Fibroblast of lung (primary cell): ENCODE data around the gene SLC22A23. TPM values are rescaled to one million over a fixed set of nuclear protein-coding genes. Genes with fewer than 3 reads are reported as not detected.

Source experiments
- DNase-seq, 2 donors: peaks; one replicate each; pipeline versions ENCODE4 v3.0.0 to v3.0.0-alpha.2; 2010; ENCODE audit warnings: low read depth in 2 of 2
- H2AFZ ChIP-seq: 2 replicates; pipeline ENCODE4 v1.5.1; 2012; ENCODE audit warnings: low read length, control low read depth, inconsistent platforms
- H3K27ac ChIP-seq: 2 replicates; pipeline ENCODE4 v1.5.1; 2011; ENCODE audit warnings: low read length, control low read depth; ENCODE audit not compliant: insufficient read depth
- H3K27me3 ChIP-seq: 2 replicates; pipeline ENCODE4 v1.5.1; 2011; ENCODE audit warnings: mild to moderate bottlenecking, low read length; ENCODE audit not compliant: control insufficient read depth, insufficient read depth
- H3K36me3 ChIP-seq: 2 replicates; pipeline ENCODE4 v1.5.1; 2011; ENCODE audit warnings: low read length; ENCODE audit not compliant: control insufficient read depth, insufficient read depth
- H3K4me1 ChIP-seq: 2 replicates; pipeline ENCODE4 v1.5.1; 2011; ENCODE audit warnings: low read length; ENCODE audit not compliant: control insufficient read depth, insufficient read depth; ENCODE audit errors: extremely low read depth
- H3K4me2 ChIP-seq: 2 replicates; pipeline ENCODE4 v1.5.1; 2011; ENCODE audit warnings: low read length, control low read depth; ENCODE audit not compliant: insufficient read depth; ENCODE audit errors: extremely low read depth
- H3K4me3 ChIP-seq, 4 experiments: fragments of 200-600 bp in 1 of 4; sonication (generic) in 1 of 4; replicated peaks in 1 of 4; 2 replicates each; pipeline ENCODE4 v1.5.1; 2011 to 2016; ENCODE audit warnings: low read length in 4 of 4, low read depth in 3 of 4, mild to moderate bottlenecking in 3 of 4, control low read depth in 2 of 4, inconsistent platforms in 1 of 4, mixed read lengths in 1 of 4; ENCODE audit not compliant: insufficient read depth in 1 of 4; ENCODE audit errors: control extremely low read depth in 1 of 4
- H3K79me2 ChIP-seq: 2 replicates; pipeline ENCODE4 v1.5.1; 2012; ENCODE audit warnings: mild to moderate bottlenecking, low read length, inconsistent platforms; ENCODE audit not compliant: control insufficient read depth, insufficient read depth
- H3K9ac ChIP-seq: 2 replicates; pipeline ENCODE4 v1.5.1; 2011; ENCODE audit warnings: mild to moderate bottlenecking, low read length, control low read depth; ENCODE audit not compliant: insufficient read depth
- H3K9me3 ChIP-seq: 2 replicates; pipeline ENCODE4 v1.5.1; 2012; ENCODE audit warnings: low read depth, low read length; ENCODE audit not compliant: control insufficient read depth, insufficient read depth
- H4K20me1 ChIP-seq: 2 replicates; pipeline ENCODE4 v1.5.1; 2011; ENCODE audit warnings: low read length; ENCODE audit not compliant: control insufficient read depth, insufficient read depth; ENCODE audit errors: extremely low read depth
- EZH2 ChIP-seq: IDR thresholded peaks from 2 replicates; pipeline ENCODE4 v1.5.1; 2012; ENCODE audit warnings: low read length, control low read depth, mild to moderate bottlenecking; ENCODE audit errors: missing control alignments
- polyA plus RNA-seq, 2 donors: library from polyadenylated mRNA; depleted of rRNA in 1 of 2; stranded (reverse) in 1 of 2; unstranded in 1 of 2; fragments of >200 nt; gene quantifications; 2 replicates each; pipeline ENCODE4 v1.2.1, GENCODE V29; 2011 to 2012; ENCODE audit warnings: missing spikeins in 1 of 2
- total RNA-seq: library from RNA; depleted of rRNA; stranded (reverse); fragments of >200 nt; gene quantifications from 2 replicates; pipeline ENCODE4 v1.2.1, GENCODE V29; 2014
- TF ChIP-seq, protein P1 (sequence below), 2 donors: IDR thresholded peaks in 1 of 2; conservative IDR thresholded peaks in 1 of 2; 1 replicate in 1 of 2; 2 replicates in 1 of 2; pipeline ENCODE4 v1.5.1; 2011 to 2012; ENCODE audit warnings: low read length in 2 of 2, control low read depth in 1 of 2, inconsistent platforms in 1 of 2, low read depth in 1 of 2, mild to moderate bottlenecking in 1 of 2

SLC22A23 gene
- total and polyA plus RNA-seq, 2 donors (not counting 1 experiment from before 2014, with no cell fraction given): 0.37 to 3.0 TPM

- no peaks in the 10 kb centered on the region for H3K9me3 ChIP-seq
- DNase-seq: no peak
- H3K9ac ChIP-seq: no peak overlapping the region
- no peaks in the 10 kb centered on the region for H3K27me3 ChIP-seq
- peaks cover 6% of the 10 kb centered on the region for H3K79me2 ChIP-seq
- H3K4me2 ChIP-seq: no peak overlapping the region
- H3K27ac ChIP-seq: no peak overlapping the region
- H3K4me3 ChIP-seq: no peak overlapping the region
- H2AFZ ChIP-seq: no peak overlapping the region
- H3K4me1 ChIP-seq: no peaks in the 10 kb centered on the region
- H3K36me3 ChIP-seq: peaks cover 10% of the 10 kb centered on the region
- H4K20me1 ChIP-seq: no peaks in the 10 kb centered on the region
- TF ChIP-seq, protein P1, sequence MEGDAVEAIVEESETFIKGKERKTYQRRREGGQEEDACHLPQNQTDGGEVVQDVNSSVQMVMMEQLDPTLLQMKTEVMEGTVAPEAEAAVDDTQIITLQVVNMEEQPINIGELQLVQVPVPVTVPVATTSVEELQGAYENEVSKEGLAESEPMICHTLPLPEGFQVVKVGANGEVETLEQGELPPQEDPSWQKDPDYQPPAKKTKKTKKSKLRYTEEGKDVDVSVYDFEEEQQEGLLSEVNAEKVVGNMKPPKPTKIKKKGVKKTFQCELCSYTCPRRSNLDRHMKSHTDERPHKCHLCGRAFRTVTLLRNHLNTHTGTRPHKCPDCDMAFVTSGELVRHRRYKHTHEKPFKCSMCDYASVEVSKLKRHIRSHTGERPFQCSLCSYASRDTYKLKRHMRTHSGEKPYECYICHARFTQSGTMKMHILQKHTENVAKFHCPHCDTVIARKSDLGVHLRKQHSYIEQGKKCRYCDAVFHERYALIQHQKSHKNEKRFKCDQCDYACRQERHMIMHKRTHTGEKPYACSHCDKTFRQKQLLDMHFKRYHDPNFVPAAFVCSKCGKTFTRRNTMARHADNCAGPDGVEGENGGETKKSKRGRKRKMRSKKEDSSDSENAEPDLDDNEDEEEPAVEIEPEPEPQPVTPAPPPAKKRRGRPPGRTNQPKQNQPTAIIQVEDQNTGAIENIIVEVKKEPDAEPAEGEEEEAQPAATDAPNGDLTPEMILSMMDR (conservative IDR thresholded peaks at IDR 0.05 in 1 of 2, IDR thresholded peaks at IDR 0.05 in 1 of 2; ENCODE audit: low read depth in 1 of 2, low read length in 2 of 2): no peak
- TF ChIP-seq EZH2: no peak
Observed at GRCh38 chr6:3268680-3269079, 188.2 kb downstream of the SLC22A23 start.

GRCh38 chr6:3267162-3267561, 189.7 kb downstream of the SLC22A23 start:
- Histone ChIP-seq H3K4me1 (peaks cover 4% of the 10 kb centered on the region), H3K36me3 (peaks cover 12% of the 10 kb centered on the region), H3K79me2 (peaks cover 18% of the 10 kb centered on the region), H3K4me3 (no peak overlapping the region), H3K4me2 (no peak overlapping the region), H3K27ac (no peak overlapping the region), H3K9ac (no peak overlapping the region), H4K20me1 (no peaks in the 10 kb centered on the region), H3K27me3 (no peaks in the 10 kb centered on the region), H3K9me3 (no peaks in the 10 kb centered on the region), H2AFZ (no peak overlapping the region)
- TF ChIP-seq, protein P1 (conservative IDR thresholded peaks at IDR 0.05 in 1 of 2, IDR thresholded peaks at IDR 0.05 in 1 of 2; ENCODE audit: low read depth in 1 of 2, low read length in 2 of 2): no peak
- TF ChIP-seq EZH2: no peak
- DNase-seq: no peak

DNA sequence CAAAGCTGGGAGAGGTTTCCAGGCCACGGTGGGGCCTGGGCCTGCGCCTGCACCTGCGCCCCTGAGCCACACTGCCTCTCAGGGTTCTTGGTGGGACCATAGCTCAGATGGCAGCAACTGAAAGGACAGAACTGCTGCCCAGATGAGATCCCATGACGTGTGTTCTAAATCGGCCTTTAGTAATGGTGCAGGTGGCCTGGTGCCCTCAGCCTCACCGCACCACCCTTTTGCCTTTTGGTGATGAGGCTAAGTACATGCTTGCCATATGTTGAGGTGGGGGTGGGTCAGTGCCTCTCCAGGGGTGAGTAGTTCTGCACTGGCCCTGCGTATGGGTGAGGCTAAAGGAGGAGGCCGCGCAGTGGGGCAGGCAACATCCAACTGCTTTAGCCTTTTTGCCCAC, 190.7 kb downstream of the SLC22A23 start:
- H3K4me3 ChIP-seq: no peak overlapping the region
- DNase-seq: no peak
- no peaks in the 10 kb centered on the region for H4K20me1 ChIP-seq
- H3K27me3 ChIP-seq: no peaks in the 10 kb centered on the region
- H3K9me3 ChIP-seq: no peaks in the 10 kb centered on the region
- no peak overlapping the region for H3K27ac ChIP-seq
- no peak overlapping the region for H3K9ac ChIP-seq
- peaks cover 12% of the 10 kb centered on the region for H3K36me3 ChIP-seq
- peaks cover 24% of the 10 kb centered on the region for H3K79me2 ChIP-seq
- H2AFZ ChIP-seq: no peak overlapping the region
- H3K4me1 ChIP-seq: peaks cover 4% of the 10 kb centered on the region
- no peak overlapping the region for H3K4me2 ChIP-seq
- TF ChIP-seq, protein P1 (conservative IDR thresholded peaks at IDR 0.05 in 1 of 2, IDR thresholded peaks at IDR 0.05 in 1 of 2; ENCODE audit: low read depth in 1 of 2, low read length in 2 of 2): no peak
- TF ChIP-seq EZH2: no peak
